GM19468 (cell line): ENCODE measurements around the gene STX8.

ENCODE experiments used
- ATAC-seq: cut with Tn5 transposase; IDR thresholded peaks from one replicate; pipeline ENCODE4 v1.9.1; 2021; ENCODE audit warnings: mild to moderate bottlenecking, moderate library complexity, moderate number of reproducible peaks; ENCODE audit not compliant: unreplicated experiment; ENCODE audit errors: extremely low read depth

STX8 gene

GRCh38 chr17:9203771-9204425 lies 371.7 kb downstream of the STX8 start:
- no peak for ATAC-seq

DNA sequence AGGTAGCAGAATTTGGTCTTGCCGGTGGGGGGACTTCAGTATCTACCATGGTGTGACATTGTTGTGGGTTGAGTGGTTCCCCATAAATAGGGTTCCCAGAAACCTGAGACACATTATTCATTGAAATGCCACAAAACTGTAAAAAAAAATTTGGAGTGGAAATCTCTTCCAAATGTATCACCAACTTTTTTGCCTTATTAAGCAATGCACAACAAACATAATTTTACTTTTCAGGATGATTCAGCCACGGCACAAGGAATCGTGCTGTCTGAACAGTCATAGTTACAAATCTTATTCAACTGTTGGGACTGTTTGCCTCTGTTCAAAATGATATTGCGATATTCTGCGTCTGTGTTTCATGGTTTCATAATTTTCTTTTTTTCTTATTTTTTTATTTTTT lies 373.1 kb downstream of the STX8 start:
- no peak for ATAC-seq

- no peak for ATAC-seq
These were observed 374.8 kb downstream of the STX8 start for GRCh38 chr17:9200699-9201359.
